Measurements from ENCODE around the gene KCTD17.

The KCTD17 gene

DNA sequence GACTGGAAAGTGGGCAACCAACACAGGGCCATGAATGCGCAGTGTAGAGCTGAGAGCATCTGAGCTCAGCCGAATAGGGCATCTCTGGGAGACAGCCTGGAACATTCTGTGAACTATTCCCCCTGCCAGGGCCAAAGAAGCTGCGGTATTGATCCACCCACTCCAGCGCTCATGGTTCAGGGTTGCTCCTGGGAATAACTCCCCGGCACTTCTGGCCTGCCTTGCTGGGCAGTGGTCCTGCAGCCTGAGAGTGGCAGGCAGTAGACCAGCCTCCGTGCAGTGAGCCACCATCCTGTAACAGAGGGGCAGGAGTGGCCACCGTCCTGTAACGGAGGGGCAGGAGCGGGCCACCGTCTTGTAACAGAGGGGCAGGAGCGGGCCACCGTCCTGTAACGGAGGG is 45.8 kb downstream of the KCTD17 start:
- no peak overlapping the region for H3K27ac ChIP-seq (replicated peaks)
- no peak for DNase-seq (ENCODE audit: low read depth in 1 of 2, low spot score in 1 of 2)
- H3K4me3 ChIP-seq (replicated peaks; ENCODE audit: insufficient read depth, low read length), result no peak overlapping the region
- peaks cover 9% of the 10 kb centered on the region for H3K27me3 ChIP-seq (ENCODE audit: insufficient read depth, poor library complexity, severe bottlenecking)
- TF ChIP-seq SPI1 (IDR thresholded peaks at IDR 0.05; ENCODE audit: borderline replicate concordance, low read depth), result no peak
- TF ChIP-seq, protein P1, sequence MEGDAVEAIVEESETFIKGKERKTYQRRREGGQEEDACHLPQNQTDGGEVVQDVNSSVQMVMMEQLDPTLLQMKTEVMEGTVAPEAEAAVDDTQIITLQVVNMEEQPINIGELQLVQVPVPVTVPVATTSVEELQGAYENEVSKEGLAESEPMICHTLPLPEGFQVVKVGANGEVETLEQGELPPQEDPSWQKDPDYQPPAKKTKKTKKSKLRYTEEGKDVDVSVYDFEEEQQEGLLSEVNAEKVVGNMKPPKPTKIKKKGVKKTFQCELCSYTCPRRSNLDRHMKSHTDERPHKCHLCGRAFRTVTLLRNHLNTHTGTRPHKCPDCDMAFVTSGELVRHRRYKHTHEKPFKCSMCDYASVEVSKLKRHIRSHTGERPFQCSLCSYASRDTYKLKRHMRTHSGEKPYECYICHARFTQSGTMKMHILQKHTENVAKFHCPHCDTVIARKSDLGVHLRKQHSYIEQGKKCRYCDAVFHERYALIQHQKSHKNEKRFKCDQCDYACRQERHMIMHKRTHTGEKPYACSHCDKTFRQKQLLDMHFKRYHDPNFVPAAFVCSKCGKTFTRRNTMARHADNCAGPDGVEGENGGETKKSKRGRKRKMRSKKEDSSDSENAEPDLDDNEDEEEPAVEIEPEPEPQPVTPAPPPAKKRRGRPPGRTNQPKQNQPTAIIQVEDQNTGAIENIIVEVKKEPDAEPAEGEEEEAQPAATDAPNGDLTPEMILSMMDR (IDR thresholded peaks at IDR 0.05; ENCODE audit: insufficient read depth, low read length), result no peak

DNA sequence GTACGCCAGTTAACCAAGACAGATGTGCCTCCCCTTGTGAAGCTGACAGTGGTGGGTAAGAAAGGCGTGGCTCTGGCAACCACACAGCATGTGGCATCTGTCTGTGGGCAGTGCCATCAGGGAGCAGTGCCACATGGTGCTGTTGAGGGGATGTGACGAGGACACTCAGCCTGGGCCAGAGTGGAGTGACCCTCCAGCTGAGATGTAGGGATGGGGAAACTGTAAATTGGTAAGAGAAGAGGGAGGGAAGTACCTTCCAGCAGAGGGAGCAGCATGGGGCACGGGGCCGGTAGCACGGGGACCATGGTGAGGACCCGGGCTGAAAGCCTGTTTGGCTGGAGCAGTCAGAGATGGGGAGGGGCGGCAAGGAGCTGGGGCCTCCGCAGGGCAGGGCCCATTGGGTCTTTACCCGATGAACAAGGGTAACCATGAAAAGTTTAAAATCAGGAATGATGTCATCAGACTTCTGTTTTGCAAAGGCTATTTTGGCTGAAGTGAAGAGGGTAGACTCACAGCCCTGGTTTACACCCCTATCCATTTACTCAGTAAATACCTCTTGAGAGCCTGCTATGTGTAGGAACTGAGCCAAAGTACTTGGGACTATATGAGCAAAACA is 47.5 kb downstream of the KCTD17 start:
- H3K27me3 ChIP-seq (ENCODE audit: insufficient read depth, poor library complexity, severe bottlenecking), result peaks cover 17% of the 10 kb centered on the region
- DNase-seq (ENCODE audit: low read depth in 1 of 2, low spot score in 1 of 2), result no peak
- no peak overlapping the region for H3K4me3 ChIP-seq (replicated peaks; ENCODE audit: insufficient read depth, low read length)
- no peak for TF ChIP-seq GABPA (IDR thresholded peaks at IDR 0.05; ENCODE audit: low read depth)
- TF ChIP-seq, protein P1 (IDR thresholded peaks at IDR 0.05; ENCODE audit: insufficient read depth, low read length), result no peak
- TF ChIP-seq POLR2AphosphoS5 (IDR thresholded peaks at IDR 0.05; ENCODE audit: low read depth), result no peak
- TF ChIP-seq SPI1 (IDR thresholded peaks at IDR 0.05; ENCODE audit: borderline replicate concordance, low read depth), result no peak
- TF ChIP-seq, protein P2, sequence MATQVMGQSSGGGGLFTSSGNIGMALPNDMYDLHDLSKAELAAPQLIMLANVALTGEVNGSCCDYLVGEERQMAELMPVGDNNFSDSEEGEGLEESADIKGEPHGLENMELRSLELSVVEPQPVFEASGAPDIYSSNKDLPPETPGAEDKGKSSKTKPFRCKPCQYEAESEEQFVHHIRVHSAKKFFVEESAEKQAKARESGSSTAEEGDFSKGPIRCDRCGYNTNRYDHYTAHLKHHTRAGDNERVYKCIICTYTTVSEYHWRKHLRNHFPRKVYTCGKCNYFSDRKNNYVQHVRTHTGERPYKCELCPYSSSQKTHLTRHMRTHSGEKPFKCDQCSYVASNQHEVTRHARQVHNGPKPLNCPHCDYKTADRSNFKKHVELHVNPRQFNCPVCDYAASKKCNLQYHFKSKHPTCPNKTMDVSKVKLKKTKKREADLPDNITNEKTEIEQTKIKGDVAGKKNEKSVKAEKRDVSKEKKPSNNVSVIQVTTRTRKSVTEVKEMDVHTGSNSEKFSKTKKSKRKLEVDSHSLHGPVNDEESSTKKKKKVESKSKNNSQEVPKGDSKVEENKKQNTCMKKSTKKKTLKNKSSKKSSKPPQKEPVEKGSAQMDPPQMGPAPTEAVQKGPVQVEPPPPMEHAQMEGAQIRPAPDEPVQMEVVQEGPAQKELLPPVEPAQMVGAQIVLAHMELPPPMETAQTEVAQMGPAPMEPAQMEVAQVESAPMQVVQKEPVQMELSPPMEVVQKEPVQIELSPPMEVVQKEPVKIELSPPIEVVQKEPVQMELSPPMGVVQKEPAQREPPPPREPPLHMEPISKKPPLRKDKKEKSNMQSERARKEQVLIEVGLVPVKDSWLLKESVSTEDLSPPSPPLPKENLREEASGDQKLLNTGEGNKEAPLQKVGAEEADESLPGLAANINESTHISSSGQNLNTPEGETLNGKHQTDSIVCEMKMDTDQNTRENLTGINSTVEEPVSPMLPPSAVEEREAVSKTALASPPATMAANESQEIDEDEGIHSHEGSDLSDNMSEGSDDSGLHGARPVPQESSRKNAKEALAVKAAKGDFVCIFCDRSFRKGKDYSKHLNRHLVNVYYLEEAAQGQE (IDR thresholded peaks at IDR 0.05; ENCODE audit: insufficient replicate concordance, low read depth), result no peak
- no peak overlapping the region for H3K27ac ChIP-seq (replicated peaks)

DNA sequence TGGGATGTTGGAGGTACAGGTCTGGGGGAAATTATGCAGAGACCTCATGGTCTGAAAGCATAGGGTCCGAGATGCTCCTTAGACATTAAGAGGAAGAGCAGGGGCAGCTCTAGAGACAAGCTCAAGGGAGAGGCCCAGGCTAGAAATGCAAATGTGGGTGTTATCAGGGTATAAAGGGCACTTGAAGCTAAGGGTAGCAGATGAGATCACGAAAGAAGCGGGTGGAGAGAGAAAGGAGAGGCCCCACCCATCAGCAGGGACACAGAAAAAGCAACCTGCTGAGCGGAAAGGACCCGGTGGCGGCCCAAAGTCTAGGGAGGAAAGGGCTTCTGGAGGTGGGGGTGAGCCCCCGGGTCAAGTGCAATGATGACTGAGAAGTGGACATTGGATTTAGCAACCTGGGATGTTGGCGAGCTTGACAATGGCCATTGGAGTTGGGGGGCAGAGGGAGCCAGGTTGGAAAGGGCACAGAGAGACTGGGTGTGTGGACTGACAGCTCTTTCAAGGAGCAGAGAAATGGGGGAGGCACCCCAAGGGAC is 49.1 kb downstream of the KCTD17 start:
- no peak for DNase-seq (ENCODE audit: low read depth in 1 of 2, low spot score in 1 of 2)
- Histone ChIP-seq H3K27ac (replicated peaks) (no peak overlapping the region), H3K27me3 (ENCODE audit: insufficient read depth, poor library complexity, severe bottlenecking) (peaks cover 23% of the 10 kb centered on the region), H3K4me3 (replicated peaks; ENCODE audit: insufficient read depth, low read length) (no peak overlapping the region)
- TF ChIP-seq GABPA (IDR thresholded peaks at IDR 0.05; ENCODE audit: low read depth), result no peak
- TF ChIP-seq, protein P1 (IDR thresholded peaks at IDR 0.05; ENCODE audit: insufficient read depth, low read length), result no peak
- no peak for TF ChIP-seq POLR2AphosphoS5 (IDR thresholded peaks at IDR 0.05; ENCODE audit: low read depth)
- no peak for TF ChIP-seq SPI1 (IDR thresholded peaks at IDR 0.05; ENCODE audit: borderline replicate concordance, low read depth)
- TF ChIP-seq, protein P2 (IDR thresholded peaks at IDR 0.05; ENCODE audit: insufficient replicate concordance, low read depth), result no peak

Data from HL-60 (cell line).